ENCODE results near the gene LRRN2. TPM values are rescaled to one million over a fixed set of nuclear protein-coding genes. Genes with fewer than 3 reads are reported as not detected.
A peak's percentile ranks its signal among the peaks of the same experiment; 100 is the strongest.

Gene LRRN2
- total and polyA plus RNA-seq, 9 of the 15 experiments (the other 6 are each of a cell fraction or from before 2014, with no cell fraction given), result 0.05 TPM; not detected in 8

DNA sequence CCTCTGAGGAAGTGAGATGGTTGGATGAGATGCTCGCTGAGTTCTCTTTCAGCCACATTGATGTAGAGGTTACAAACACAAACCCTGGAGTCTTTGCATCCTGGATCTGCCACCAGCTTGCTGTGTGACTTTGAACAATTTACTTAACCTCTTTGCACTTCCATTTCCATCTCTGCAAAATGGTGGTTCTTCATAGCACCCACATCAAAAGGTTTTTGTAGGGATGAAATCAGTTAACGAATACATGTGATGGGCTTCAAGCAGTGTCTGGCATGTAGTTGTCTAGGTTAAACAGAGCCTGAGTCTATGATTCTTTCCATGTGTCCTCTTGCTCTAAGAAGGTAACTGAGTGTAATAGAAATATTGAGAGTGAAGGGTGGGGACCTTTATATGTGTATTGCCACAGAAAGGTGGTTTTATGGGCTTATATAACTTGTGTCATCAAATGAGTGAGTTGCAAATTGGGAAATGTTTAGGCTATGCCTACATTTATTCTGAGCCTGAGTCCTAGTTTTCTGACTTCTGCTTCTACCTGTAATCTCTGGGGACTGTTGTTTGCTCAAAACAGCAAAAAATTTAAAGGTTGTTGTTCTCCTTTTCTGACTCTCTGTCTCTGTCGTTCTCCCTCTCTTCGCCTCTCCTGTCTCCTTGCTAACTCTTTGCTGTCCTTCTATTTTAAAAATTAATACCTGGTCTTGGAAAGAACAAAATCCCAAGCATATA lies 27.3 kb upstream of the LRRN2 start:
- in situ Hi-C loops (cut with MboI), result no loop called here
- WGBS (ENCODE audit: insufficient coverage, low coverage, missing lambda C conversion rate), result 73% methylated on average over 4 of the region's 4 CpGs

More for the DNA sequence above, 27.3 kb upstream of the LRRN2 start:
- no peaks in the 10 kb centered on the region for H3K79me2 ChIP-seq (ENCODE audit: control insufficient read depth, insufficient read depth, low read length)
- H3K27ac ChIP-seq (ENCODE audit: extremely low read depth, low read depth, low read length), result no peak overlapping the region; the same call in 2 of the 3 replicates
- peak overlapping the region; percentile 78 for H3K4me2 ChIP-seq (ENCODE audit: insufficient read depth, low read length)
- H3K9me1 ChIP-seq (ENCODE audit: control insufficient read depth, insufficient read depth, low read length), result no peaks in the 10 kb centered on the region
- no peak for TF ChIP-seq TEAD2 (tag; IDR thresholded peaks at IDR 0.05)
- peak; percentile 3; the same call in 1 of the 2 replicates for TF ChIP-seq JUND (IDR thresholded peaks at IDR 0.05; ENCODE audit: borderline replicate concordance, low read depth, low read length)
- TF ChIP-seq JUND (tag; IDR thresholded peaks at IDR 0.05; ENCODE audit: borderline replicate concordance, low read depth, low read length), result no peak
- TF ChIP-seq, protein P1, sequence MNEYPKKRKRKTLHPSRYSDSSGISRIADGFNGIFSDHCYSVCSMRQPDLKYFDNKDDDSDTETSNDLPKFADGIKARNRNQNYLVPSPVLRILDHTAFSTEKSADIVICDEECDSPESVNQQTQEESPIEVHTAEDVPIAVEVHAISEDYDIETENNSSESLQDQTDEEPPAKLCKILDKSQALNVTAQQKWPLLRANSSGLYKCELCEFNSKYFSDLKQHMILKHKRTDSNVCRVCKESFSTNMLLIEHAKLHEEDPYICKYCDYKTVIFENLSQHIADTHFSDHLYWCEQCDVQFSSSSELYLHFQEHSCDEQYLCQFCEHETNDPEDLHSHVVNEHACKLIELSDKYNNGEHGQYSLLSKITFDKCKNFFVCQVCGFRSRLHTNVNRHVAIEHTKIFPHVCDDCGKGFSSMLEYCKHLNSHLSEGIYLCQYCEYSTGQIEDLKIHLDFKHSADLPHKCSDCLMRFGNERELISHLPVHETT (CRISPR knock-in tag; conservative IDR thresholded peaks at IDR 0.05 in 1 of 2, IDR thresholded peaks at IDR 0.05 in 1 of 2), result no peak
- TF ChIP-seq ZFP36 (IDR thresholded peaks at IDR 0.05; ENCODE audit: low read depth, low read length, partially characterized antibody), result no peak
- TF ChIP-seq MECOM (CRISPR knock-in tag; IDR thresholded peaks at IDR 0.05), result 0 out of 2 replicates have a peak, but pooled peaks have one; percentile 4
- no peak for TF ChIP-seq CBFB (CRISPR knock-in tag; IDR thresholded peaks at IDR 0.05)
- TF ChIP-seq ZNF668 (CRISPR knock-in tag; IDR thresholded peaks at IDR 0.05), result peak; percentile 25; the same call in 1 of the 2 replicates
- no peaks in the 10 kb centered on the region for H3K27me3 ChIP-seq (ENCODE audit: control insufficient read depth in 2 of 2, insufficient read depth in 2 of 2, low read length in 2 of 2)
- no peaks in the 10 kb centered on the region for H3K36me3 ChIP-seq (ENCODE audit: control insufficient read depth, insufficient read depth, low read length)
- ChIA-PET POLR2A (interaction anchor here (0.6 to 1.5 kb wide), 2 partner anchors 20 to 88 kb away, joined by 3 to 5 read pairs; no protein-coding TSS in a partner anchor), CTCF (ENCODE audit: low intra/inter-chr PET ratio) (interaction anchor here (1.2 kb wide), 1 partner anchor 95 kb away, joined by 3 read pairs; no protein-coding TSS in a partner anchor)
- H3K9ac ChIP-seq (ENCODE audit: insufficient read depth in 1 of 2, low read depth in 2 of 2, low read length in 2 of 2), result peak overlapping the region in 1 of 2 experiments; percentile 65; a peak in 1 of 4 replicates
- H2AFZ ChIP-seq (ENCODE audit: low read depth, low read length), result 0 out of 2 replicates have a peak overlapping the region, but pooled peaks have one; percentile 42
- ATAC-seq (no peak), FAIRE-seq (no peak), DNase-seq (ENCODE audit: extremely low read depth in 1 of 4, low spot score in 3 of 4) (no peak)
- peaks cover 16 to 58% of the 10 kb centered on the region in 2 experiments for H3K4me1 ChIP-seq (replicated peaks in 1 of 2; ENCODE audit: control insufficient read depth in 2 of 2, insufficient read depth in 2 of 2, low read length in 2 of 2)
- no TSS peak for BruUV-seq (replicated peaks)
- H4K20me1 ChIP-seq (replicated peaks; ENCODE audit: control insufficient read depth, insufficient read depth, low read length), result no peaks in the 10 kb centered on the region
- H3K9me3 ChIP-seq (replicated peaks; ENCODE audit: control insufficient read depth, insufficient read depth, low read depth, low read length), result no peaks in the 10 kb centered on the region
- H3K4me3 ChIP-seq, result no peak overlapping the region
- intact Hi-C loops (cut with micrococcal nuclease), result loop anchor here (5.0 kb wide), 1 partner anchor 49 kb away; no protein-coding TSS in a partner anchor

Measured in K562 (cell line).